ENCODE measurements around the gene FLCN.

DNA sequence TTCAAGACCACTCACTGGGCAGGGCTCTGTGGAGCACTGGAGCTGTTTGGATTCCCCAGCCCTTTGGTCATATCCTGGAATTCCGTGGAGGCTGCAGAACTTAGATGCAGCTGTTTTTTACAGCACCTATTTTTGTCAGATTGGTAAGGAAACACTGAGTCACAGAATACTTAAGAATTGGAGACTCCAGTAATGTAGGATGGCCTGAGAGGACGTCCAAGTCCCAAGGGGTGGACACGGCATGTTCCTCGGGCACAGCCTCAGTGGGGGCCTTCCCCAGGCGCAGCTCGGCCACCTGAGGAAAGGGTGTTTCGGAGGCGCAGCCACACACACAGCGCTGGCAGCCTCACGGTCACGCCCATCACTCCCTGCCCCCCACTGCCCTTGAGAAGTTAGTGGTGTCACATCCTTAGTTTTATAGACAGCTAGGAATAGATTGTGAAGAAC, 45.6 kb downstream of the FLCN start:
- TF ChIP-seq, protein P1, sequence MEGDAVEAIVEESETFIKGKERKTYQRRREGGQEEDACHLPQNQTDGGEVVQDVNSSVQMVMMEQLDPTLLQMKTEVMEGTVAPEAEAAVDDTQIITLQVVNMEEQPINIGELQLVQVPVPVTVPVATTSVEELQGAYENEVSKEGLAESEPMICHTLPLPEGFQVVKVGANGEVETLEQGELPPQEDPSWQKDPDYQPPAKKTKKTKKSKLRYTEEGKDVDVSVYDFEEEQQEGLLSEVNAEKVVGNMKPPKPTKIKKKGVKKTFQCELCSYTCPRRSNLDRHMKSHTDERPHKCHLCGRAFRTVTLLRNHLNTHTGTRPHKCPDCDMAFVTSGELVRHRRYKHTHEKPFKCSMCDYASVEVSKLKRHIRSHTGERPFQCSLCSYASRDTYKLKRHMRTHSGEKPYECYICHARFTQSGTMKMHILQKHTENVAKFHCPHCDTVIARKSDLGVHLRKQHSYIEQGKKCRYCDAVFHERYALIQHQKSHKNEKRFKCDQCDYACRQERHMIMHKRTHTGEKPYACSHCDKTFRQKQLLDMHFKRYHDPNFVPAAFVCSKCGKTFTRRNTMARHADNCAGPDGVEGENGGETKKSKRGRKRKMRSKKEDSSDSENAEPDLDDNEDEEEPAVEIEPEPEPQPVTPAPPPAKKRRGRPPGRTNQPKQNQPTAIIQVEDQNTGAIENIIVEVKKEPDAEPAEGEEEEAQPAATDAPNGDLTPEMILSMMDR (conservative IDR thresholded peaks at IDR 0.05; ENCODE audit: low read depth in 2 of 2), result no peak
- TF ChIP-seq POLR2AphosphoS5 (IDR thresholded peaks at IDR 0.05; ENCODE audit: low read depth) (no peak), JUNB (IDR thresholded peaks at IDR 0.05; ENCODE audit: unreplicated experiment) (no peak)
- TF ChIP-seq, protein P2, sequence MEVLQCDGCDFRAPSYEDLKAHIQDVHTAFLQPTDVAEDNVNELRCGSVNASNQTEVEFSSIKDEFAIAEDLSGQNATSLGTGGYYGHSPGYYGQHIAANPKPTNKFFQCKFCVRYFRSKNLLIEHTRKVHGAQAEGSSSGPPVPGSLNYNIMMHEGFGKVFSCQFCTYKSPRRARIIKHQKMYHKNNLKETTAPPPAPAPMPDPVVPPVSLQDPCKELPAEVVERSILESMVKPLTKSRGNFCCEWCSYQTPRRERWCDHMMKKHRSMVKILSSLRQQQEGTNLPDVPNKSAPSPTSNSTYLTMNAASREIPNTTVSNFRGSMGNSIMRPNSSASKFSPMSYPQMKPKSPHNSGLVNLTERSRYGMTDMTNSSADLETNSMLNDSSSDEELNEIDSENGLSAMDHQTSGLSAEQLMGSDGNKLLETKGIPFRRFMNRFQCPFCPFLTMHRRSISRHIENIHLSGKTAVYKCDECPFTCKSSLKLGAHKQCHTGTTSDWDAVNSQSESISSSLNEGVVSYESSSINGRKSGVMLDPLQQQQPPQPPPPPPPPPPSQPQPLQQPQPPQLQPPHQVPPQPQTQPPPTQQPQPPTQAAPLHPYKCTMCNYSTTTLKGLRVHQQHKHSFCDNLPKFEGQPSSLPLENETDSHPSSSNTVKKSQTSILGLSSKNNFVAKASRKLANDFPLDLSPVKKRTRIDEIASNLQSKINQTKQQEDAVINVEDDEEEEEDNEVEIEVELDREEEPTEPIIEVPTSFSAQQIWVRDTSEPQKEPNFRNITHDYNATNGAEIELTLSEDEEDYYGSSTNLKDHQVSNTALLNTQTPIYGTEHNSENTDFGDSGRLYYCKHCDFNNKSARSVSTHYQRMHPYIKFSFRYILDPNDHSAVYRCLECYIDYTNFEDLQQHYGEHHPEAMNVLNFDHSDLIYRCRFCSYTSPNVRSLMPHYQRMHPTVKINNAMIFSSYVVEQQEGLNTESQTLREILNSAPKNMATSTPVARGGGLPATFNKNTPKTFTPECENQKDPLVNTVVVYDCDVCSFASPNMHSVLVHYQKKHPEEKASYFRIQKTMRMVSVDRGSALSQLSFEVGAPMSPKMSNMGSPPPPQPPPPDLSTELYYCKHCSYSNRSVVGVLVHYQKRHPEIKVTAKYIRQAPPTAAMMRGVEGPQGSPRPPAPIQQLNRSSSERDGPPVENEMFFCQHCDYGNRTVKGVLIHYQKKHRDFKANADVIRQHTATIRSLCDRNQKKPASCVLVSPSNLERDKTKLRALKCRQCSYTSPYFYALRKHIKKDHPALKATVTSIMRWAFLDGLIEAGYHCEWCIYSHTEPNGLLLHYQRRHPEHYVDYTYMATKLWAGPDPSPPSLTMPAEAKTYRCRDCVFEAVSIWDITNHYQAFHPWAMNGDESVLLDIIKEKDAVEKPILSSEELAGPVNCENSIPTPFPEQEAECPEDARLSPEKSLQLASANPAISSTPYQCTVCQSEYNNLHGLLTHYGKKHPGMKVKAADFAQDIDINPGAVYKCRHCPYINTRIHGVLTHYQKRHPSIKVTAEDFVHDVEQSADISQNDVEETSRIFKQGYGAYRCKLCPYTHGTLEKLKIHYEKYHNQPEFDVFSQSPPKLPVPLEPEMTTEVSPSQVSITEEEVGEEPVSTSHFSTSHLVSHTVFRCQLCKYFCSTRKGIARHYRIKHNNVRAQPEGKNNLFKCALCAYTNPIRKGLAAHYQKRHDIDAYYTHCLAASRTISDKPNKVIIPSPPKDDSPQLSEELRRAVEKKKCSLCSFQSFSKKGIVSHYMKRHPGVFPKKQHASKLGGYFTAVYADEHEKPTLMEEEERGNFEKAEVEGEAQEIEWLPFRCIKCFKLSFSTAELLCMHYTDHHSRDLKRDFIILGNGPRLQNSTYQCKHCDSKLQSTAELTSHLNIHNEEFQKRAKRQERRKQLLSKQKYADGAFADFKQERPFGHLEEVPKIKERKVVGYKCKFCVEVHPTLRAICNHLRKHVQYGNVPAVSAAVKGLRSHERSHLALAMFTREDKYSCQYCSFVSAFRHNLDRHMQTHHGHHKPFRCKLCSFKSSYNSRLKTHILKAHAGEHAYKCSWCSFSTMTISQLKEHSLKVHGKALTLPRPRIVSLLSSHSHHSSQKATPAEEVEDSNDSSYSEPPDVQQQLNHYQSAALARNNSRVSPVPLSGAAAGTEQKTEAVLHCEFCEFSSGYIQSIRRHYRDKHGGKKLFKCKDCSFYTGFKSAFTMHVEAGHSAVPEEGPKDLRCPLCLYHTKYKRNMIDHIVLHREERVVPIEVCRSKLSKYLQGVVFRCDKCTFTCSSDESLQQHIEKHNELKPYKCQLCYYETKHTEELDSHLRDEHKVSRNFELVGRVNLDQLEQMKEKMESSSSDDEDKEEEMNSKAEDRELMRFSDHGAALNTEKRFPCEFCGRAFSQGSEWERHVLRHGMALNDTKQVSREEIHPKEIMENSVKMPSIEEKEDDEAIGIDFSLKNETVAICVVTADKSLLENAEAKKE (CRISPR knock-in tag; IDR thresholded peaks at IDR 0.05), result no peak

Measured in GM23338 (cell line).